GM18517 (cell line): ENCODE results near the gene AMPD3.
"Not testable (repeated sequence)": the region's sequence is repeated elsewhere in the genome, so short reads cannot be mapped to it uniquely, and the experiment has no call there.

Source experiments
- ATAC-seq: cut with Tn5 transposase; IDR thresholded peaks from one replicate; pipeline ENCODE4 v1.9.1; 2021; ENCODE audit warnings: mild to moderate bottlenecking, moderate library complexity; ENCODE audit not compliant: unreplicated experiment

The AMPD3 gene

GRCh38 chr11:10436683-10437082, 18.4 kb upstream of the AMPD3 start:
- not testable (repeated sequence) for ATAC-seq

GRCh38 chr11:10438458-10438857, 16.6 kb upstream of the AMPD3 start:
- ATAC-seq, result no peak

- ATAC-seq, result no peak
Observed at GRCh38 chr11:10439351-10439750, 15.7 kb upstream of the AMPD3 start.

- ATAC-seq, result no peak
Observed at GRCh38 chr11:10439924-10440323, 15.1 kb upstream of the AMPD3 start.

- ATAC-seq, result no peak
Observed at GRCh38 chr11:10440401-10440800, 14.7 kb upstream of the AMPD3 start.

- no peak for ATAC-seq
Observed at GRCh38 chr11:10441091-10441490, 14.0 kb upstream of the AMPD3 start.

- ATAC-seq, result peak; percentile 96
Observed at GRCh38 chr11:10441652-10442503, 13.2 kb upstream of the AMPD3 start.

GRCh38 chr11:10443152-10443551, 11.9 kb upstream of the AMPD3 start:
- no peak for ATAC-seq

- no peak for ATAC-seq
Observed at GRCh38 chr11:10443721-10444235, 11.3 kb upstream of the AMPD3 start.

- ATAC-seq, result no peak
Observed at GRCh38 chr11:10444725-10445315, 10.2 kb upstream of the AMPD3 start.

GRCh38 chr11:10447445-10447844, 7.6 kb upstream of the AMPD3 start:
- ATAC-seq, result no peak

GRCh38 chr11:10450462-10451425, 4.3 kb upstream of the AMPD3 start:
- no peak for ATAC-seq

GRCh38 chr11:10451426-10452116, 3.5 kb upstream of the AMPD3 start:
- ATAC-seq, result no peak

GRCh38 chr11:10452211-10452767, 2.8 kb upstream of the AMPD3 start:
- ATAC-seq, result no peak

- ATAC-seq, result no peak
Observed at GRCh38 chr11:10453261-10453660, 1.8 kb upstream of the AMPD3 start.

- peak; percentile 57 for ATAC-seq
Observed at GRCh38 chr11:10455637-10456487, 798 bp downstream of the AMPD3 start.

- peak; percentile 3 for ATAC-seq
Observed at GRCh38 chr11:10456519-10456918, 1.5 kb downstream of the AMPD3 start.

- ATAC-seq, result no peak
Observed at GRCh38 chr11:10457901-10458300, 2.8 kb downstream of the AMPD3 start.
